ENCODE data around the gene SMOC2. TPM values are rescaled to one million over a fixed set of nuclear protein-coding genes. Genes with fewer than 3 reads are reported as not detected.

Gene SMOC2
- total and polyA plus RNA-seq, 2 of the 13 experiments (the other 11 are each of a cell fraction or from before 2014, with no cell fraction given) = not detected

DNA sequence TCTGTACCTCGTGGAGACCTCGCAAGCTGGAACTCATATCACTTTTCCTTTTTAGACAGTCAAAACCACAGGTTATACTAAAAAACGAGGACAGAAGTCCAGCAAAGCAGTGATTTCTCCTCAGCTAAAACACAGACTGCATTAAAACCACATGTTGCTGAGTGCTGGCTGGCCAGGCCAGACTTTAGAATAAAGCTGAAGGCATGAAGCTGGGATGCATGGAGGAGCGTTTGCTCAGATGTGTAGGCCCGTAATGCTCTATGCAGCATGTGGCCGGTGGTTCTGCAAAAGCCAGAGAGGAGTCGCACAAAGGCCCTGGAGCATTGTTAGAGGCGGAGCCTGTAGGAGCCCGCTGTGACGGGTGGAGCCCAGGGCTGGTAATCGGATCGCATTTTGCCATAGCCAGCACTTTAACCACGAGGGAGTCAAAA lies 83.6 kb downstream of the SMOC2 start (continued):
- no peak for TF ChIP-seq ZNF615 (CRISPR knock-in tag; IDR thresholded peaks at IDR 0.05; ENCODE audit: borderline replicate concordance)
- no peak for TF ChIP-seq HNF4A (CRISPR knock-in tag; IDR thresholded peaks at IDR 0.05)
- TF ChIP-seq, protein P1, sequence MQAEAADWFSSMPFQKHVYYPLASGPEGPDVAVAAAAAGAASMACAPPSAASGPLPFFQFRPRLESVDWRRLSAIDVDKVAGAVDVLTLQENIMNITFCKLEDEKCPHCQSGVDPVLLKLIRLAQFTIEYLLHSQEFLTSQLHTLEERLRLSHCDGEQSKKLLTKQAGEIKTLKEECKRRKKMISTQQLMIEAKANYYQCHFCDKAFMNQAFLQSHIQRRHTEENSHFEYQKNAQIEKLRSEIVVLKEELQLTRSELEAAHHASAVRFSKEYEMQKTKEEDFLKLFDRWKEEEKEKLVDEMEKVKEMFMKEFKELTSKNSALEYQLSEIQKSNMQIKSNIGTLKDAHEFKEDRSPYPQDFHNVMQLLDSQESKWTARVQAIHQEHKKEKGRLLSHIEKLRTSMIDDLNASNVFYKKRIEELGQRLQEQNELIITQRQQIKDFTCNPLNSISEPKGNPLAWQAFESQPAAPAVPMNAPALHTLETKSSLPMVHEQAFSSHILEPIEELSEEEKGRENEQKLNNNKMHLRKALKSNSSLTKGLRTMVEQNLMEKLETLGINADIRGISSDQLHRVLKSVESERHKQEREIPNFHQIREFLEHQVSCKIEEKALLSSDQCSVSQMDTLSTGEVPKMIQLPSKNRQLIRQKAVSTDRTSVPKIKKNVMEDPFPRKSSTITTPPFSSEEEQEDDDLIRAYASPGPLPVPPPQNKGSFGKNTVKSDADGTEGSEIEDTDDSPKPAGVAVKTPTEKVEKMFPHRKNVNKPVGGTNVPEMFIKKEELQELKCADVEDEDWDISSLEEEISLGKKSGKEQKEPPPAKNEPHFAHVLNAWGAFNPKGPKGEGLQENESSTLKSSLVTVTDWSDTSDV (CRISPR knock-in tag; IDR thresholded peaks at IDR 0.05) = no peak
- no peak for TF ChIP-seq MEF2D (CRISPR knock-in tag; IDR thresholded peaks at IDR 0.05)
- TF ChIP-seq RFXANK (CRISPR knock-in tag; IDR thresholded peaks at IDR 0.05) = no peak
- no peak for TF ChIP-seq SRY (CRISPR knock-in tag; IDR thresholded peaks at IDR 0.05)
- TF ChIP-seq CC2D1A (CRISPR knock-in tag; IDR thresholded peaks at IDR 0.05) = no peak
- TF ChIP-seq ZNF781 (CRISPR knock-in tag; IDR thresholded peaks at IDR 0.05; ENCODE audit: borderline replicate concordance, not compliant biosample characterization) = no peak
- TF ChIP-seq ZNF33B (CRISPR knock-in tag; IDR thresholded peaks at IDR 0.05) = no peak
- no peak for TF ChIP-seq ZNF317 (CRISPR knock-in tag; IDR thresholded peaks at IDR 0.05)
- TF ChIP-seq ZNF772 (CRISPR knock-in tag; IDR thresholded peaks at IDR 0.05) = no peak

DNA sequence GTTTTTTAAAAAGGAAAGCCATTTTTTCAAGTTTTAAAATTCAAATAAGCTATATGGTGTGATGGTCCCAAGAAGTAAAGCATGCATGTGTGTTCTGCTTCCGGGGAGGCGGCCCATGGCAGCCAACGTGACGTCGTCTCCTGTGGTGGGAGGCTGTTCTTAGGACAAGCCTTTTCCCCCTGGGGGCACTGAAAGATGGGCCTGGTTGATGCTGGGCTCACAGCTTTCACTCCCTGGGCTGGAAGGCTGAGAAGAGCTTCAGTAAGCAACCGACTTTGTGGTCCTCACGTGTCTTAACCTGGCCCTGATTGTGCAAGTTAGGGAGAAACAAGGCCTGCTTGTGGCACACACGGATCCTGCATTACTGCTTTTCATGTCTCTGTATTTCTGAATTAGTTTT lies 84.1 kb downstream of the SMOC2 start:
- Histone ChIP-seq H3K9ac (ENCODE audit: insufficient read depth, low read depth, low read length) (no peak overlapping the region), H2AFZ (ENCODE audit: low read length) (no peak overlapping the region), H3K4me3 (replicated peaks in 1 of 3; ENCODE audit: insufficient read depth in 1 of 3, low read depth in 2 of 3, low read length in 3 of 3) (no peak overlapping the region), H3K4me2 (ENCODE audit: low read depth, low read length) (no peak overlapping the region), H4K20me1 (ENCODE audit: insufficient read depth, low read length) (no peaks in the 10 kb centered on the region), H3K27ac (ENCODE audit: extremely low read length, insufficient read depth, low read length) (no peak overlapping the region), H3K4me1 (ENCODE audit: insufficient read depth, low read length) (no peaks in the 10 kb centered on the region), H3K36me3 (replicated peaks in 1 of 2; ENCODE audit: control insufficient read depth in 1 of 2, insufficient read depth in 2 of 2, low read length in 2 of 2) (no peaks in the 10 kb centered on the region), H3K27me3 (ENCODE audit: control insufficient read depth in 1 of 2, insufficient read depth in 2 of 2, low read length in 2 of 2) (peaks cover 5 to 63% of the 10 kb centered on the region in 2 experiments; a peak in 4 of 5 replicates), H3K79me2 (ENCODE audit: insufficient read depth, low read length) (no peaks in the 10 kb centered on the region), H3K9me3 (ENCODE audit: low read length) (no peaks in the 10 kb centered on the region)
- in situ Hi-C loops (cut with HindIII; ENCODE audit: extremely low pct_ligation_motif_present, low pct_unique_long_range_greater_than_20kb) (no loop called here), intact Hi-C loops (cut with micrococcal nuclease; ENCODE audit: unreplicated experiment) (no loop called here)
- no TSS peak for BruUV-seq (replicated peaks)
- ATAC-seq = no peak
- TF ChIP-seq SP140L (CRISPR knock-in tag; IDR thresholded peaks at IDR 0.05; ENCODE audit: borderline replicate concordance) (no peak), MLLT10 (CRISPR knock-in tag; IDR thresholded peaks at IDR 0.05) (no peak)
- TF ChIP-seq, protein P2, sequence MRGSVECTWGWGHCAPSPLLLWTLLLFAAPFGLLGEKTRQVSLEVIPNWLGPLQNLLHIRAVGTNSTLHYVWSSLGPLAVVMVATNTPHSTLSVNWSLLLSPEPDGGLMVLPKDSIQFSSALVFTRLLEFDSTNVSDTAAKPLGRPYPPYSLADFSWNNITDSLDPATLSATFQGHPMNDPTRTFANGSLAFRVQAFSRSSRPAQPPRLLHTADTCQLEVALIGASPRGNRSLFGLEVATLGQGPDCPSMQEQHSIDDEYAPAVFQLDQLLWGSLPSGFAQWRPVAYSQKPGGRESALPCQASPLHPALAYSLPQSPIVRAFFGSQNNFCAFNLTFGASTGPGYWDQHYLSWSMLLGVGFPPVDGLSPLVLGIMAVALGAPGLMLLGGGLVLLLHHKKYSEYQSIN (CRISPR knock-in tag; IDR thresholded peaks at IDR 0.05; ENCODE audit: borderline replicate concordance) = no peak
- TF ChIP-seq, protein P3, sequence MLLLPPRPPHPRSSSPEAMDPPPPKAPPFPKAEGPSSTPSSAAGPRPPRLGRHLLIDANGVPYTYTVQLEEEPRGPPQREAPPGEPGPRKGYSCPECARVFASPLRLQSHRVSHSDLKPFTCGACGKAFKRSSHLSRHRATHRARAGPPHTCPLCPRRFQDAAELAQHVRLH (CRISPR knock-in tag; IDR thresholded peaks at IDR 0.05; ENCODE audit: borderline replicate concordance, low read depth) = no peak
- ChIA-PET POLR2A (no interaction called here), CTCF (ENCODE audit: low intra/inter-chr PET ratio, low total read pairs) (no interaction called here)
- WGBS (ENCODE audit: low lambda C conversion rate) = 44% methylated on average over 8 of the region's 8 CpGs
- no peak for FAIRE-seq
- no peak for DNase-seq (ENCODE audit: low spot score)

All from HepG2 (cell line).